T-helper 1 cell (primary cell): ENCODE measurements around the gene HSCB.
"Not testable (repeated sequence)": the region's sequence is repeated elsewhere in the genome, so short reads cannot be mapped to it uniquely, and the experiment has no call there.

ENCODE experiments used
- DNase-seq, 5 donors: peaks; one replicate each; pipeline ENCODE4 v3.0.0-alpha.2; 2012 to 2020

HSCB gene

GRCh38 chr22:28741200-28741784, 547 bp upstream of the HSCB start:
- no peak for DNase-seq

- no peak for DNase-seq
Measured at GRCh38 chr22:28742562-28742962, 723 bp downstream of the HSCB start.

GRCh38 chr22:28743852-28744251, 2.0 kb downstream of the HSCB start:
- DNase-seq, result peak in 1 of 5 donors; percentile 10

GRCh38 chr22:28750471-28750881, 8.6 kb downstream of the HSCB start:
- no peak for DNase-seq

- not testable (repeated sequence) for DNase-seq
Measured at GRCh38 chr22:28754512-28754911, 12.7 kb downstream of the HSCB start.

GRCh38 chr22:28759861-28760560, 18.2 kb downstream of the HSCB start:
- no peak for DNase-seq

GRCh38 chr22:28761449-28761755, 19.6 kb downstream of the HSCB start:
- no peak for DNase-seq

GRCh38 chr22:28762000-28762399, 20.2 kb downstream of the HSCB start:
- DNase-seq, result not testable (repeated sequence)

GRCh38 chr22:28766628-28767027, 24.8 kb downstream of the HSCB start:
- DNase-seq, result no peak

GRCh38 chr22:28768701-28769393, 27.0 kb downstream of the HSCB start:
- DNase-seq, result no peak

- no peak for DNase-seq
Measured at GRCh38 chr22:28769394-28770085, 27.7 kb downstream of the HSCB start.

GRCh38 chr22:28771195-28771791, 29.5 kb downstream of the HSCB start:
- no peak for DNase-seq

GRCh38 chr22:28772633-28773460, 31.0 kb downstream of the HSCB start, which contains the start of gene CCDC117:
Gene CCDC117 (plus strand): TSS chr22:28772695. CDS start chr22:28772850, 155 bp downstream.
- peak; percentile 84 to 94 (median 89) for DNase-seq

GRCh38 chr22:28773461-28773867, 31.6 kb downstream of the HSCB start:
- peak in 1 of 5 donors; percentile 60 for DNase-seq

GRCh38 chr22:28774378-28774777, 32.5 kb downstream of the HSCB start:
- DNase-seq, result no peak

GRCh38 chr22:28779833-28780232, 38.0 kb downstream of the HSCB start:
- DNase-seq, result no peak

- DNase-seq, result no peak
Measured at GRCh38 chr22:28780296-28780695, 38.5 kb downstream of the HSCB start.

- DNase-seq, result no peak
Measured at GRCh38 chr22:28783786-28784671, 42.2 kb downstream of the HSCB start.

GRCh38 chr22:28788601-28789000, 46.8 kb downstream of the HSCB start:
- DNase-seq, result no peak

- no peak for DNase-seq
Measured at GRCh38 chr22:28791124-28791523, 49.3 kb downstream of the HSCB start.
